HepG2 (cell line): ENCODE results near the gene NID2. TPM values are rescaled to one million over a fixed set of nuclear protein-coding genes. Genes with fewer than 3 reads are reported as not detected.

ENCODE experiments used
- ATAC-seq: fragments of 200-7000 bp; cut with Tn5 transposase; 3 replicates; pipeline ENCODE4 v1.9.1; 2020; ENCODE audit warnings: mild to moderate bottlenecking, moderate library complexity
- BruUV-seq: library from RNA; stranded (reverse); fragments of 400-500 nt; replicated peaks from 2 replicates; lab custom pipeline; 2021; lab: Mats Ljungman, UMichigan
- CTCF ChIA-PET: fragments of 300-600 bp; formaldehyde crosslinking; extraction: SDS; loops from one replicate; lab custom pipeline; 2021; ENCODE audit warnings: low total read pairs, inconsistent platforms, low intra/inter-chr PET ratio; lab: Yijun Ruan, JAX
- POLR2A ChIA-PET: fragments of 350-600 bp; sonication (Branson Sonifier 250); formaldehyde crosslinking; loops from one replicate; lab custom pipeline; 2020; ENCODE audit warnings: antibody characterized with exemption, inconsistent platforms; lab: Yijun Ruan, JAX
- DNase-seq: peaks from one replicate; pipeline ENCODE4 v3.0.0-alpha.2; 2015; ENCODE audit warnings: low spot score
- FAIRE-seq: peaks from 3 replicates; lab custom pipeline; 2011; peaks lifted over from hg19 to GRCh38; lab: Jason Lieb, UNC
- H2AFZ ChIP-seq: one replicate; pipeline ENCODE4 v1.6.1; 2011; ENCODE audit warnings: low read length, inconsistent platforms
- H3K27ac ChIP-seq: fragments of 300-600 bp; 3 replicates; pipeline ENCODE4 v1.8.0; 2011; ENCODE audit warnings: mixed run types, mild to moderate bottlenecking, mixed read lengths, low read length, inconsistent platforms; ENCODE audit not compliant: insufficient read depth; ENCODE audit errors: extremely low read length
- H3K27me3 ChIP-seq, 2 experiments: fragments of 200-600 bp in 1 of 2; 2 replicates in 1 of 2; 3 replicates in 1 of 2; pipeline versions ENCODE4 v1.6.0 to v1.8.0; 2011; ENCODE audit warnings: low read length in 2 of 2, mild to moderate bottlenecking in 2 of 2, moderate library complexity in 2 of 2, inconsistent platforms in 1 of 2; ENCODE audit not compliant: insufficient read depth in 2 of 2, control insufficient read depth in 1 of 2
- H3K36me3 ChIP-seq, 2 experiments: fragments of 200-600 bp in 1 of 2; replicated peaks in 1 of 2; 2 replicates in 1 of 2; 3 replicates in 1 of 2; pipeline versions ENCODE4 v1.5.1 to v1.8.0; 2011; ENCODE audit warnings: low read length in 2 of 2, inconsistent platforms in 1 of 2; ENCODE audit not compliant: insufficient read depth in 2 of 2, control insufficient read depth in 1 of 2
- H3K4me1 ChIP-seq: 2 replicates; pipeline ENCODE4 v1.5.1; 2012; ENCODE audit warnings: low read length, inconsistent platforms; ENCODE audit not compliant: insufficient read depth
- H3K4me2 ChIP-seq: 2 replicates; pipeline ENCODE4 v1.6.0; 2011; ENCODE audit warnings: low read depth, low read length, inconsistent platforms
- H3K4me3 ChIP-seq, 3 experiments: fragments of 200-600 bp in 1 of 3; sonication (generic), shearing (Covaris generic) in 1 of 3; replicated peaks in 1 of 3; 2 replicates each; pipeline ENCODE4 v1.5.1; 2011 to 2016; ENCODE audit warnings: low read length in 3 of 3, inconsistent platforms in 2 of 3, low read depth in 2 of 3, mild to moderate bottlenecking in 2 of 3, control low read depth in 1 of 3, mixed read lengths in 1 of 3; ENCODE audit not compliant: insufficient read depth in 1 of 3
- H3K79me2 ChIP-seq: one replicate; pipeline ENCODE4 v1.6.1; 2011; ENCODE audit warnings: low read length, inconsistent platforms; ENCODE audit not compliant: insufficient read depth
- H3K9ac ChIP-seq: 2 replicates; pipeline ENCODE4 v1.6.0; 2011; ENCODE audit warnings: mild to moderate bottlenecking, low read depth, low read length, inconsistent platforms; ENCODE audit not compliant: insufficient read depth
- H3K9me3 ChIP-seq: 2 replicates; pipeline ENCODE4 v1.5.1; 2012; ENCODE audit warnings: mild to moderate bottlenecking, low read length
- H4K20me1 ChIP-seq: 2 replicates; pipeline ENCODE4 v1.6.0; 2011; ENCODE audit warnings: inconsistent platforms, mild to moderate bottlenecking, low read length, moderate library complexity; ENCODE audit not compliant: insufficient read depth
- BRD4 ChIP-seq: sonication (generic); formaldehyde crosslinking; IDR thresholded peaks from 2 replicates; pipeline ENCODE4 v1.4.0; 2020; ENCODE audit warnings: missing genetic modification reagents
- DMAP1 ChIP-seq: IDR thresholded peaks from 2 replicates; pipeline ENCODE4 v1.6.1; 2016
- DNMT3B ChIP-seq: conservative IDR thresholded peaks from 2 replicates; pipeline ENCODE4 v1.6.1; 2016; ENCODE audit warnings: missing biosample characterization, control low read depth
- DPF2 ChIP-seq: sonication (generic); formaldehyde crosslinking; IDR thresholded peaks from 2 replicates; pipeline ENCODE4 v1.4.0; 2020; ENCODE audit warnings: mild to moderate bottlenecking, low read depth, missing genetic modification reagents, borderline replicate concordance
- HOXA3 ChIP-seq: sonication (generic); formaldehyde crosslinking; IDR thresholded peaks from 2 replicates; pipeline ENCODE4 v1.5.0; 2020; ENCODE audit warnings: missing genetic modification reagents
- RFXAP ChIP-seq: sonication (generic); formaldehyde crosslinking; IDR thresholded peaks from 2 replicates; pipeline ENCODE4 v1.4.0; 2020; ENCODE audit warnings: missing genetic modification reagents, borderline replicate concordance
- WIZ ChIP-seq: sonication (generic); formaldehyde crosslinking; IDR thresholded peaks from 2 replicates; pipeline ENCODE4 v1.5.1; 2020; ENCODE audit warnings: mild to moderate bottlenecking, missing genetic modification reagents
- YEATS4 ChIP-seq: sonication (generic); formaldehyde crosslinking; IDR thresholded peaks from 2 replicates; pipeline ENCODE4 v1.4.0; 2020; ENCODE audit warnings: missing genetic modification reagents, borderline replicate concordance
- ZNF674 ChIP-seq: sonication (generic); formaldehyde crosslinking; IDR thresholded peaks from 2 replicates; pipeline ENCODE4 v1.5.0; 2020; ENCODE audit warnings: low read depth, mild to moderate bottlenecking, missing genetic modification reagents
- in situ Hi-C: cut with HindIII; loops from 2 replicates; pipeline ENCODE4 v1.10.0; 2017; ENCODE audit warnings: low pct_unique_long_range_greater_than_20kb; ENCODE audit not compliant: extremely low pct_ligation_motif_present
- intact Hi-C: fragments of 100-400 bp; cut with micrococcal nuclease; formaldehyde crosslinking; loops from one replicate; pipeline ENCODE4 v1.10.0; 2022; ENCODE audit not compliant: unreplicated experiment
- polyA plus RNA-seq, 8 experiments: library from polyadenylated mRNA; depleted of rRNA in 3 of 8; stranded (reverse) in 7 of 8; unstranded in 1 of 8; fragments of >200 nt; fragmentation: Illumina TruSeq in 4 of 8; extraction: Trizol in 4 of 8; gene quantifications; 2 replicates each; pipeline versions ENCODE4 v1.2.1 to v1.2.3, GENCODE V29; 2011 to 2016; ENCODE audit warnings: low read depth in 4 of 8, missing spikeins in 1 of 8, mixed read lengths in 1 of 8; ENCODE audit not compliant: insufficient read depth in 1 of 8
- total RNA-seq, 5 experiments: library from RNA; depleted of rRNA; stranded (reverse); fragments of >200 nt; fragmentation: Illumina TruSeq; extraction: Trizol; gene quantifications; 2 replicates each; pipeline ENCODE4 v1.2.3, GENCODE V29; 2016; ENCODE audit warnings: low read depth in 1 of 5
- TF ChIP-seq, protein P1 (sequence below): sonication (generic); formaldehyde crosslinking; IDR thresholded peaks from 2 replicates; pipeline ENCODE4 v1.5.1; 2020; ENCODE audit warnings: mild to moderate bottlenecking, moderate library complexity, missing genetic modification reagents

NID2 gene
- total and polyA plus RNA-seq, 2 of the 13 experiments (the other 11 are each of a cell fraction or from before 2014, with no cell fraction given) = 0.11 TPM; not detected in 1

DNA sequence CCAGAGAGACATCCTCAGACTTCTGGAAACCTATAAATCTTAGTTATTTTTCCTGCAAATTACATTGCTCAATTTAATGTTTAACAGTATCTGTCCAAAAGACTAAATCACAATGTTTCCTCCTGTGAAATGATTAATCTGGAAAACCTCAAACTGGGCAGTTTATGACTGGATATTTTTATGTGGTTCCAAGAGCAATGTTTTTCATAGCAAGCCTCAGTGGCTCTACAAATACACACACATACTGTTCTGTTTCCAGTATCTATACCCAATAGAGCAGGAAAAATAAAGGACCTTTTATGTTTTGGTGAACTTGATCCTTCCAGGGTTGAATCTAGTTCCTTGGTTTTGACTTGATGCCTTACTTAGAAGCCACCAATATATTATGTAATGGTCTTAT is 9.2 kb downstream of the NID2 start:
- Histone ChIP-seq H3K27ac (no peak overlapping the region), H3K9ac (no peak overlapping the region), H3K4me1 (no peaks in the 10 kb centered on the region), H3K9me3 (no peaks in the 10 kb centered on the region), H3K4me3 (no peak overlapping the region), H3K4me2 (no peak overlapping the region), H3K27me3 (peaks cover 0 to 2% of the 10 kb centered on the region in 2 experiments; a peak in 1 of 5 replicates), H3K36me3 (no peaks in the 10 kb centered on the region), H4K20me1 (no peaks in the 10 kb centered on the region), H3K79me2 (no peaks in the 10 kb centered on the region), H2AFZ (no peak overlapping the region)
- BruUV-seq = no TSS peak
- TF ChIP-seq DNMT3B (CRISPR knock-in tag) = no peak
- TF ChIP-seq RFXAP (CRISPR knock-in tag) = no peak
- no peak for TF ChIP-seq DMAP1 (CRISPR knock-in tag)
- no peak for TF ChIP-seq ZNF674
- TF ChIP-seq WIZ (CRISPR knock-in tag) = no peak
- no peak for TF ChIP-seq HOXA3 (CRISPR knock-in tag)
- no peak for TF ChIP-seq YEATS4 (CRISPR knock-in tag)
- no peak for TF ChIP-seq BRD4 (CRISPR knock-in tag)
- no peak for TF ChIP-seq DPF2 (CRISPR knock-in tag)
- TF ChIP-seq, protein P1, sequence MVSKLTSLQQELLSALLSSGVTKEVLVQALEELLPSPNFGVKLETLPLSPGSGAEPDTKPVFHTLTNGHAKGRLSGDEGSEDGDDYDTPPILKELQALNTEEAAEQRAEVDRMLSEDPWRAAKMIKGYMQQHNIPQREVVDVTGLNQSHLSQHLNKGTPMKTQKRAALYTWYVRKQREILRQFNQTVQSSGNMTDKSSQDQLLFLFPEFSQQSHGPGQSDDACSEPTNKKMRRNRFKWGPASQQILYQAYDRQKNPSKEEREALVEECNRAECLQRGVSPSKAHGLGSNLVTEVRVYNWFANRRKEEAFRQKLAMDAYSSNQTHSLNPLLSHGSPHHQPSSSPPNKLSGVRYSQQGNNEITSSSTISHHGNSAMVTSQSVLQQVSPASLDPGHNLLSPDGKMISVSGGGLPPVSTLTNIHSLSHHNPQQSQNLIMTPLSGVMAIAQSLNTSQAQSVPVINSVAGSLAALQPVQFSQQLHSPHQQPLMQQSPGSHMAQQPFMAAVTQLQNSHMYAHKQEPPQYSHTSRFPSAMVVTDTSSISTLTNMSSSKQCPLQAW (CRISPR knock-in tag) = no peak
- ChIA-PET POLR2A (no interaction called here), CTCF (no interaction called here)
- DNase-seq (no peak), ATAC-seq (no peak), FAIRE-seq (no peak)
- in situ Hi-C loops (no loop called here), intact Hi-C loops (no loop called here)
